Stimulated activated CD8-positive, alpha-beta memory T cell treated with anti-CD3 and anti-CD28 coated beads, Interleukin-7, amount 100 ng/mL, for 48 hours (primary cell): ENCODE data around the gene DOK4.
A peak's percentile ranks its signal among the peaks of the same experiment; 100 is the strongest.
"Not testable (repeated sequence)": the region's sequence is repeated elsewhere in the genome, so short reads cannot be mapped to it uniquely, and the experiment has no call there.

ENCODE experiments used
- DNase-seq, 2 donors: peaks; one replicate each; pipeline ENCODE4 v3.0.0-alpha.2; 2020; ENCODE audit warnings: low read depth in 1 of 2; ENCODE audit errors: extremely low read depth in 1 of 2

Gene DOK4

GRCh38 chr16:57452021-57452420 is 34.3 kb downstream of the DOK4 start:
- no peak for DNase-seq

DNA sequence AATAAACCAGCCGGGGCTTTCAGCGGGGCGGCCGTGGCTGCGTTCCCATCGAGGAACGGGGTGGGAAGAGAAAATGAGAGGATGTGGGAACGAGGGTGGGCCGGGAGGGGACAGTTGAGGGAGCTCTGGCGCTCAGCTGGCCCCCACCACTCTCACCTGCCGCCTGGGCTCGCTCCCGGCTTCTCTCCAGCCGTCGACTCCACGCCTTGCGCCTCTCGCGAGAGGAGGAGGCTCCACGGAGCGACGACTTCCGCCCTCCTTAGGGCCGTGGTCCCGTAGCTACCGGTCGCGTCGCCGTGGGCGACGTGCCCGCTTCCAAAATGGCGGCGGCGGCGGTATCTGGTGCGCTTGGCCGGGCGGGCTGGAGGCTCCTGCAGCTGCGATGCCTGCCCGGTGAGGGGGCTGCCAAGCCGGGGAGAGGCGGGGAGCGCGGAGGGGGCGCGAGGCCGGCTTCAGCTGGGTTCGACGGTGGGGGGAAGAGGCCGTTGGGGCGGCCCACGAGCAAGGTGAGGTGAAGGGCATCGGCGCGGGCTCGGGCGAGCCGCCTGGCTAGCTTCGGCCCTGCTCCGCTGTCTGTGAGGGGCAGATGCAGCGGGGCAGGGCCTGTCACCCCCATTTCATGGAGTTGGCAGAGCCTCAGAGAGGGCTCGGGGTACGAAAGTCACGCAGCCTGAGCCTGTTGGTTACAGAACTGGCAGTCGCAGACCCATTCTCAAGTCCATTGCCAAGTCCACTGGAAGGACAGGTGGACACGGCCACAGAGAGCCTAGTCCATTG is 38.9 kb downstream of the DOK4 start, which contains the start of the genes CIAPIN1 and COQ9:
Gene CIAPIN1, minus strand, starts transcription at position 200 of the 777 bp plus-strand sequence. CDS start 6,457 bp downstream, outside the sequence.
Gene COQ9, plus strand, starts transcription at position 294 of the 777 bp plus-strand sequence. Its CDS starts 27 bp downstream, at position 321.
- DNase-seq, result peak; percentile 84 to 86

- DNase-seq, result peak in 1 of 2 donors; percentile 9
These were observed 39.6 kb downstream of the DOK4 start for GRCh38 chr16:57446531-57447185.

DNA sequence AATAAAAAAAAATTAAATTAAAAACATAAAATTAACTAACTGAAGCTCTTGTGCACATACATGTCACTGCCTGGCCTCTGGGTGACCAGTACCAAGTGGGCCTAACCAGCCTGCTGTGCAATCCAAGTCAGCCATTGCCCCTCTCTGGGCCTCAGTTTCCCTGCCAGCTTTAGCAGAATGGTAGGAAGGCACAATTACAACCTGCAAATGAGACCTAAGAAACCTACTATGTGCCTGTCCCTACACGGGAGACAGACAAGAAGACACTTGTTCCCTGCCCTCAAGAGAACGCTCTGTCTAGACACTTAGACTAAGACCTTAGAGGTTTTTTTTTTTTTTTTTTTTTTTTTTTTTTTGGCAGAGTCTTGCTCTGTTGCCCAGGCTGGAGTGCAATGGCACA is 40.8 kb downstream of the DOK4 start:
- no peak for DNase-seq

GRCh38 chr16:57444711-57445110 is 41.6 kb downstream of the DOK4 start:
- DNase-seq, result no peak

DNA sequence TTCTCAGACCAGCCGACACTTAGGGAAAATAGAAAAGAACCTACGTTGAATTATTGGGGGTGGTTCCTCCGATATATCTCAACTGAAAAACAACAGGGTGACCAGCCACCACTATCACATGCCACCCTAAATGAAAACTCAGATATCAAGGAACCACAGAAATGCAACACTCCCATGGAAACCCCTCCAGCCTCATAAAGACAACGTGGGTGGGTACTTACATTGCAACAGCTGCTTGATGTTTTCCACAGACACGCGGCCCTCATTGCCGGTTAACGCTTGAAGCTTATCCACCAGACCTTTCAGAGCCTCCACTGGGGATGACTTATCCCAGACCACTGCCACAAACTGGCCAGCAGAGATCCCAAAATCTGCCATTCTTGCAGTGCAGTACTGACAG is 45.7 kb downstream of the DOK4 start:
- DNase-seq, result not testable (repeated sequence)

GRCh38 chr16:57439947-57440346 is 46.3 kb downstream of the DOK4 start:
- not testable (repeated sequence) for DNase-seq

DNA sequence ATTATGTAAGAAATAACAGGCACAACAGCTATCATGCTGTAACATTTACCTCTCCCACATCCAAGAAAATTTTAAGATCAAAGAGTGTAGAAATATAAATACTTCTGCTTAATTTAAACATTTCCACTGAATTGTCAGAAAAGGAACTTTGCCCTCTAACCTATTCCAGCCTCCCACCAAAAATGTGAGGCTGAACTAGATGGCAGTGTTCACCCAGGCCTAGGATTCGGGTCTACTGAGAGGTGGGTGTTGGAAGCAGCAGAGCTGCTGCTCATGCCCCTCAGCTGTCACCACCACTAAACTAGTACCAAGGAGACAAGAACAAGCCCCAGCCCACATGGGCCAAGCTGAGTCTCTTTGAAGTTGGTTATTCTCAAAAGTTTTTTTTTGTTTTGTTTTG is 50.5 kb downstream of the DOK4 start:
- DNase-seq, result no peak

- DNase-seq, result no peak
These were observed 52.3 kb downstream of the DOK4 start for GRCh38 chr16:57434003-57434402.

DNA sequence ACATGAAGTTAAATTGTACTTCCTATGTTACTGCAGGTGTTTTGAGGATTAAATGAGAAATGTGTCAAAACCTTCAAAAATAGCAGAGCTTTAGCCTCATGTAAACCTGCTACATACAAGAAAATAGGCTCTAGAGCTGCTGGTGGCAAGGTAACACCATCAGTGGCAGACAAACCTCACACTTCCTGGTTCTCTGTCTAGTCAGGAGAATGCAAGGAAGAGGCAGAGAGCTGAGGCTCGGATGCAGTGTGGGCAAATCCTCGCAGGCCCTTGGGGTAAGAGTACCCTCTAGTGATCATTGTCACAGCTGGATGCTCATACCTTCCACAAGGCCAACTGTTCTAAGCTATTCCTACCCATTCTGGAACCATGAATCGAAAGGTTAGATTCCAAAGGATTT is 53.3 kb downstream of the DOK4 start:
- no peak for DNase-seq

DNA sequence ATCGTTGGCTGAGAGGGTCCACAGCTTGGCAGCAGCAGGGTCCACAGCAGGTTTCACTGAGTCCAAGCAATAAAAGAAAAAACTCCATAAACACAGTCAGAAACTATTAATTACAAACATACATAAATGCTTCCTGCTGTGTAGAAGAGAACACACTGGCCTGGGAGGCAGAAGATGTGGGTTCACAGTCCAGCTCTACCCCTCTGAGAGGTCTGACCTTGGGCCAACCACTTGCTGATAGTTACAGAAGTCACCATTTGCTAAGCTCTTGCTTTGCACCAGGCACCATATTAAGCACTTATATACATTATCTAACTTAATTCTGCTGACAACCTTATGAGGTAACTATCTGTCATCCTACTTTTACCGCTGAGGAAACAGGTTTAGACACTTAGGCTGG is 53.8 kb downstream of the DOK4 start:
- no peak for DNase-seq

GRCh38 chr16:57430955-57431354 is 55.3 kb downstream of the DOK4 start:
- no peak for DNase-seq

- no peak for DNase-seq
These were observed 58.5 kb downstream of the DOK4 start for GRCh38 chr16:57427824-57428223.

- no peak for DNase-seq
These were observed 59.0 kb downstream of the DOK4 start for GRCh38 chr16:57427307-57427706.

DNA sequence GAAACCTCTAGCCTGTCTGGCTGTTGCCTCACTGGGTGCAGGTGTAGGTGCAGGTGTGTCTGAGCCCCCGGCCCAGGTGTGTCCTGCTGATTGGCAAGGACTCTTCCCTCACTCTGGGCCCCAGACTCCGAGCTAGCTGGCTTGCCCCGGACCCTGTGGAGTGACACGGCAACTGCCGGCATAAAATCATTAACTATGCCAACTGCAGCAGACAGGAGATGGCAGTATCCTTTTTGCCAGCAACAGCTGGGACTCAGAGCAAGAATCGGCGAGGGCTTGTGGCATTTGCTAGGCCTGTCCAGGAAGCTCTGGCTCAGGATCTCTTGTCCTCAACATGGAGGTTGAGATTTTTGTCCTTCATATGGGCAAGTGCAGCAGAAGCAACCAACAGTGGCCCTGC is 59.9 kb downstream of the DOK4 start:
- DNase-seq, result no peak

GRCh38 chr16:57424583-57424982 is 61.7 kb downstream of the DOK4 start:
- no peak for DNase-seq

DNA sequence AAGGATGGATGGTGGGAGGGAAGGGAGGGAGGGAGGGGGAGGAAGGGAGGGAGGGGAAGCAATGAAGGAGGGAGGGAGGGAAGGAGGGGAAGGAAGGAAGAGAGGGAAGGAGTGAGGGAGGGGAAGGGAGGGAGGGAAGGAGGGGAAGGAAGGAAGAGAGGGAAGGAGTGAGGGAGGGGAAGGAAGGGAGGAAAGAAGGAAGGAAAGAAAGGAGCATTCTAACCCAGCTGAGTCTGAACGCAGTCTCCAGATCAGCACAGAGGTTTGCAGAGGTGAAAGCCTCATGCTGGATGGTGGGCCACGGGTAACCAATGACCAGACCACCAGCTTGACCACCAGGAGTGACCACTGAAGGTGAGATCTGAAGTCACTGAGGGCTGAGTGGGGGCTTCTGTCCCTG is 63.1 kb downstream of the DOK4 start:
- no peak for DNase-seq

GRCh38 chr16:57422026-57422944 is 64.0 kb downstream of the DOK4 start:
- DNase-seq, result no peak
